ENCODE data around the gene GRB10.

The GRB10 gene

DNA sequence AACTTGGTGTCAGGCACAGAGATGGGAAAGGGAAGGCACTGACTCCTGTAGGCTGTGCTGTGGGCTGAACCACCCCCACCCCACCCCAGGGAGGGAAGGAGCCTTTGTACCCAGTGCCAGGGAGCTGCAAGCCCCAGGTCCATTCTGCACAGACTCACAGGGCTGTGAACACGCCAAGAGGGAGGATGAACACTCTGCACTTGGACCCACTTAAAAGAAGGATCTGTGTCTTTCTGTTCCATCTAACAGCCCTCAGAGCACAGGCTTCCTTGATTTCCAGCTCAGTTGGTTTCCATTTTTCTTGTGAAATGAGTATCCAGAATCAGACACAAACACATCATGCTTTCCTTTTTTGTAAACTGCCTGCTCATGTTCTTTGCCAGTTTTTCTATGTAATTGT lies 84.9 kb downstream of the GRB10 start:
- Mint-ChIP-seq H3K27ac (ENCODE audit: low read depth) (no peak overlapping the region), H3K9me3 (no peaks in the 10 kb centered on the region)
- no peak for ATAC-seq (replicated peaks; ENCODE audit: extremely low read depth, poor library complexity, severe bottlenecking)

DNA sequence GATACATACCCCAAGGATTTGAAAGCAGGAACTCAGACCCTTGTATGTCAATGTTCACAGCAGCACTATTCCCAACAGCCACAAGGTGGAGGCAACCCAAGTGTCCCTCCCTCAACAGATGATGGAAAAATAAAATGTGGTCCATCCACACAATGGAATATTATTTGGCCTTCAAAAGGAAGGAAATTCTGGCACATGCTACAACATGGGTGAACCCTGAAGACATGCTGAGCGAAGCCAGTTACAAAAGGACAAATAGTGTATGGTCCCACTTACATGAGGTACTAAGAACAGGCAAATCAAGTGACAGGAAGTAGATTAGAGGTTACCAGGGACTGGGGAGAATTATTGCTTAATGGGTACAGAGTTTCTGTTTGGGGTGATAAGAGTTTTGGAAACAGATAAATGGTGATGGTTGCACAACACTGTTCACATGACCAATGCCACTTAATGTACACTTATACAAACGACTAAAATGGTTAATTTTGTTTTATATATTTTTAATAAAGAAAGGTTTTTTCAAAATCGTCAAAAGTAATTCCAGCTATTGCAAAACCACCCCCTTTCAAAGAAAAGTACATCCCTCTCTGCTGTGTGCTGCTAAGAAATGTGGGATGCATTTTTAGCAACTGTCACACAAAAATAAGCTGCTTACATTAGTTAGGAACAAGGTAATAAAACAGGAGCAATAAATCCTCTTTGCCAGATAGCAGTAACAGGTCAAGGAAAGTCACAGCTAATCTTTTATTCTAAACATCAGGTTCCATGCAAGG lies 85.7 kb downstream of the GRB10 start:
- peaks cover 9% of the 10 kb centered on the region for H3K27me3 Mint-ChIP-seq
- DNase-seq (ENCODE audit: low spot score in 2 of 2) (no peak), ATAC-seq (replicated peaks; ENCODE audit: extremely low read depth, poor library complexity, severe bottlenecking) (peak; percentile 49)
- H3K9me3 Mint-ChIP-seq: no peaks in the 10 kb centered on the region
- H3K4me1 Mint-ChIP-seq: peaks cover 5% of the 10 kb centered on the region
- H3K4me3 Mint-ChIP-seq: no peak overlapping the region
- no peak overlapping the region for H3K27ac Mint-ChIP-seq (ENCODE audit: low read depth)
- H3K36me3 Mint-ChIP-seq (ENCODE audit: insufficient read depth): no peaks in the 10 kb centered on the region

More for the DNA sequence above, 84.9 kb downstream of the GRB10 start:
- no peak for DNase-seq (ENCODE audit: low spot score in 2 of 2)
- Mint-ChIP-seq H3K4me1 (peaks cover 5% of the 10 kb centered on the region), H3K36me3 (ENCODE audit: insufficient read depth) (no peaks in the 10 kb centered on the region), H3K27me3 (peaks cover 9% of the 10 kb centered on the region), H3K4me3 (no peak overlapping the region)

DNA sequence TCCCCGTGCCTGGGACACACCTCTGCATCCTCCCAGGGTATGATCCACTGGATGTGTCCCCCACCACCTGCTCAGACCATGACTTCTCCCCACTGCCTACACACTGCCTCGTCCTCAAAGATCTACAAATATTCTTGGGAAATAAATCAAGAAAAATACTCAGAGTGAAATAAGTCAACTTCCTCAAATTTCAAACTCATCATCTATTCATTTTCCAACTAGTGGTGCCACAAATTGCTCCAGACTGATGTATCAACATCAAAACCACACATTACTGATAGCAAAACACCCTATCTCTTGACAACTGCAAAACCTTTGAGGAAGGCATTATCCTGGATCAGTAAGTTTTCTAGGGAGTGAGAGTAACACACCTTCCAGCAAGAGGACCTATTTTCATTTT lies 87.7 kb downstream of the GRB10 start:
- H3K4me3 Mint-ChIP-seq: no peak overlapping the region
- H3K27ac Mint-ChIP-seq (ENCODE audit: low read depth): no peak overlapping the region
- H3K9me3 Mint-ChIP-seq: no peaks in the 10 kb centered on the region
- no peak for DNase-seq (ENCODE audit: low spot score in 2 of 2)
- H3K4me1 Mint-ChIP-seq: peaks cover 5% of the 10 kb centered on the region
- H3K36me3 Mint-ChIP-seq (ENCODE audit: insufficient read depth): no peaks in the 10 kb centered on the region
- H3K27me3 Mint-ChIP-seq: no peaks in the 10 kb centered on the region
- ATAC-seq (replicated peaks; ENCODE audit: extremely low read depth, poor library complexity, severe bottlenecking): no peak

DNA sequence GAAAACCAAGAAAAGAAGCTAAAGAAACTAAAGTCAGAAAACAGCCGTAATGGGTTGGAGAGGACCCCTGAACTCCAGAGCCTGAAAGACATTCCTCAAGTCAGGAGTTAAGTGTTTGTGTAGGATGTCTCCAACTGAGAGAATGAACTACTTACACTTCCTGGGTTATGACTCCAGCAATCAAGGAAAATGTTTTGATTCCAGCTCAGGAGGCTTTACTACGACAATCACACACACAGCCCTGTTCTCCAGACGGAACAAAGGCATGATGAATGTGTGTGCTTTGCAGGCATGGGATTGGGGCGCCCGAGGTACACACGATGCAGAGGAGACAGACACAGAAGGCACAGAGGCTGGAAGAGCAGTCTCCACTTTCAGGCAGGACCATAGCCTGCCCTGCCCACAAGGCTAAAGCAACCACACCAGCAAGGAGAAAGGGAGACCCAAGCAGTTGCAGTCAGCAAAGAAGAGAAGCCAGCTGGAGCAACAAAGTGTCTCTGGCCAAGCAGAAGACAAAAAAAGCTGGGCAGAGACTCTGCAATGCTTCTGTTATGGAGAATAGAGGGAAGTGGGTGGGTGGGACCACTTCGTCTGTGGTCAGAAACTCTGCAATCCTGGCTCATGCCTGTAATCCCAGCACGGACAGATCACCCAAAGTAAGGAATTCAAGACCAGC lies 89.1 kb downstream of the GRB10 start:
- Mint-ChIP-seq H3K27me3 (peaks cover under 1% of the 10 kb centered on the region), H3K4me1 (peaks cover 5% of the 10 kb centered on the region), H3K36me3 (ENCODE audit: insufficient read depth) (no peaks in the 10 kb centered on the region), H3K27ac (ENCODE audit: low read depth) (peak overlapping the region; percentile 23), H3K4me3 (no peak overlapping the region), H3K9me3 (no peaks in the 10 kb centered on the region)
- no peak for DNase-seq (ENCODE audit: low spot score in 2 of 2)
- ATAC-seq (replicated peaks; ENCODE audit: extremely low read depth, poor library complexity, severe bottlenecking): no peak

DNA sequence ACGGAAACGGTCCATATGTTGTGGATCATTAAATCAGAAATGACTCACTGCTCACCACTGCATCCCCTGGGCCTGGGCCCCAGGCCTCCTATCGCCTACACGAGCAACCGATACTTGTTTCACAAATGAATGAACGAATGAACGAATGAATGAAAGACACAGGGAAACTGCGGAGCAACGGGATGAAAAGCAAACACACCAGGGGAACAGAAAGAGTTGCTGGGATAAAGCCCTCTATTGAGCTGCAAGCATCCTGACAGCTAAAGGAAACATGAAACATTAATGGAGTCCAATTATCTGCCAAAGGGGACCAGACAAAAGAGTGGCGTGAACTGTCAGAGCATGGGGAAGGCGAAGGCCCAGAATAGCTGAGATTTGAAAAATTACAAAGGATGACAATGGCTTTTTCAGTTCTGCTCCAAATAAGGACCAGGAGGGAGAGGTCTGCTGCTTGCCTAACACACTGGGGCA lies 92.1 kb downstream of the GRB10 start:
- ATAC-seq (replicated peaks; ENCODE audit: extremely low read depth, poor library complexity, severe bottlenecking) (no peak), DNase-seq (ENCODE audit: low spot score in 2 of 2) (no peak)
- Mint-ChIP-seq H3K27ac (ENCODE audit: low read depth) (no peak overlapping the region), H3K36me3 (ENCODE audit: insufficient read depth) (peaks cover 1% of the 10 kb centered on the region), H3K4me1 (peaks cover 5% of the 10 kb centered on the region), H3K27me3 (peaks cover 24% of the 10 kb centered on the region), H3K4me3 (no peak overlapping the region), H3K9me3 (no peaks in the 10 kb centered on the region)

DNA sequence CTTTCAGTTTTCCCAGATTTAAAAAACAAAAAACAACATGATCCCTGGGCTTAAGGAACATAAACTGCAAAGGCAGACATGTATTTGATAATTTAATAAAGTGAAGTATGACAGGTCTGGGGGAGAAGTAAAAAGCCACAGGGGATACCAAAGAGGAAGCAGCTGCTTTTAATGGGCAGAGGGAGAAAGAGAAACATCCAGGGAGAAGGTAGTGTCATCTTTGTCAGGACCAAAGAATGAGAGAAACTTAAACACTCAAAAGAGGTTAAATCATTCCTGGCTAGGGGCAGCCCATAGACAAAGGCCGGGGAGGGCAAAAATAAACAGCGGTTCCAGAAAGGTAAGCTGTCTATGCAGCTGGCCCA lies 94.5 kb downstream of the GRB10 start:
- no peaks in the 10 kb centered on the region for H3K9me3 Mint-ChIP-seq
- peaks cover 1% of the 10 kb centered on the region for H3K36me3 Mint-ChIP-seq (ENCODE audit: insufficient read depth)
- DNase-seq (ENCODE audit: low spot score in 2 of 2) (no peak), ATAC-seq (replicated peaks; ENCODE audit: extremely low read depth, poor library complexity, severe bottlenecking) (no peak)
- peaks cover 34% of the 10 kb centered on the region for H3K27me3 Mint-ChIP-seq
- no peak overlapping the region for H3K27ac Mint-ChIP-seq (ENCODE audit: low read depth)
- no peaks in the 10 kb centered on the region for H3K4me1 Mint-ChIP-seq
- H3K4me3 Mint-ChIP-seq: no peak overlapping the region

- peaks cover 34% of the 10 kb centered on the region for H3K27me3 Mint-ChIP-seq
- H3K27ac Mint-ChIP-seq (ENCODE audit: low read depth): no peak overlapping the region
- no peak for ATAC-seq (replicated peaks; ENCODE audit: extremely low read depth, poor library complexity, severe bottlenecking)
- no peaks in the 10 kb centered on the region for H3K4me1 Mint-ChIP-seq
- no peak for DNase-seq (ENCODE audit: low spot score in 2 of 2)
- no peaks in the 10 kb centered on the region for H3K9me3 Mint-ChIP-seq
- peaks cover 1% of the 10 kb centered on the region for H3K36me3 Mint-ChIP-seq (ENCODE audit: insufficient read depth)
- no peak overlapping the region for H3K4me3 Mint-ChIP-seq
These were observed 95.0 kb downstream of the GRB10 start for GRCh38 chr7:50687575-50688225.

- Mint-ChIP-seq H3K9me3 (no peaks in the 10 kb centered on the region), H3K36me3 (ENCODE audit: insufficient read depth) (peaks cover 1% of the 10 kb centered on the region), H3K4me3 (no peak overlapping the region), H3K27me3 (peaks cover 36% of the 10 kb centered on the region), H3K4me1 (no peaks in the 10 kb centered on the region), H3K27ac (ENCODE audit: low read depth) (no peak overlapping the region)
- DNase-seq (ENCODE audit: low spot score in 2 of 2) (no peak), ATAC-seq (replicated peaks; ENCODE audit: extremely low read depth, poor library complexity, severe bottlenecking) (no peak)
These were observed 95.6 kb downstream of the GRB10 start for GRCh38 chr7:50687096-50687495.

DNA sequence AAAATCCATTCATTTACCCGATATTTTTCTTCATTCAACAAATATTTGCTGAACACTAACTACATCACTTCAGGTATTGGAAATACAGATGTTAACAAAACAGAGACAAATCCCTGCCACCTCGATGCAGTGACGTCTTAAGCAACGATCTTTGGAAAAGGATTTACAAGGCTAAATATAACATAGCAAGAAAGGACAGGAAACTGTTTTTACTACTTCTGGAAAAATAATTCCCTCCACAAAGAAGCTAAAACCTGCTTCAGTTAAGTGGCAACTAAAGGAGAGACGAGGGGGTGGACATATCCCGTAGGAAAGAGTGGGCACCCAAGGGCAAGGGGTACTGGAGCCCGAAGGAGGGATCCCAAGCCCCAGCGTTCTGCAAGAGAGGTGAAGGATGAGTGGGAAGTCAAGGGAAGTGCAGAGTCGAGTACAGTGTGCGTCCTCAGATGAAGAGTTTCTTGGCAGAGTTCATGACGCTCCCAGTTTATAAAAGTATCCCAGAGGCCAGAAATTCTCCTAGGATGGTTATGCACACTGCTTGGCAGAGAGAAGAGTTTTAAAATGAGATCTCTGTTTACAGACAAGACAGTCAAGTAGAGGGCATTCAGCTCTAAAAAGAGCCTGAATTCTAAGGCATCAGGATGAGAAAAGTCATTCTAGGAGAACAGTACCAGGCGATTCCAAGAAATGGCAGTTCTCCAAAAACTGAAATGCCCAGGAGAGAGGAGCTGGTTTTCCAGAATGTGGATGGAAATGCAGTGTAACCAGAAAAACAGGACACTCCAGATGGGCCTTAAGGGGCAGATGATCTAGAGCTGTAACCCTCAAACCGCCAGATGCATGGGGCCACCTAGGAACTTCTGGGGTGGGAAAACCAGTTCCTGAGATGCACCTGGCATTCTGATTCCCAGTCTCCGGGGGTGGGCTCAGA lies 97.3 kb downstream of the GRB10 start:
- ATAC-seq (replicated peaks; ENCODE audit: extremely low read depth, poor library complexity, severe bottlenecking): no peak
- Mint-ChIP-seq H3K27me3 (peaks cover 53% of the 10 kb centered on the region), H3K27ac (ENCODE audit: low read depth) (no peak overlapping the region)

GRCh38 chr7:50684713-50685075 lies 98.0 kb downstream of the GRB10 start:
- Mint-ChIP-seq H3K27ac (ENCODE audit: low read depth) (no peak overlapping the region), H3K4me3 (no peak overlapping the region), H3K4me1 (no peaks in the 10 kb centered on the region), H3K36me3 (ENCODE audit: insufficient read depth) (peaks cover 1% of the 10 kb centered on the region), H3K27me3 (peaks cover 60% of the 10 kb centered on the region), H3K9me3 (no peaks in the 10 kb centered on the region)
- ATAC-seq (replicated peaks; ENCODE audit: extremely low read depth, poor library complexity, severe bottlenecking) (no peak), DNase-seq (ENCODE audit: low spot score in 2 of 2) (no peak)

More for the DNA sequence above, 97.3 kb downstream of the GRB10 start:
- Mint-ChIP-seq H3K4me3 (no peak overlapping the region), H3K4me1 (no peaks in the 10 kb centered on the region), H3K9me3 (no peaks in the 10 kb centered on the region), H3K36me3 (ENCODE audit: insufficient read depth) (peaks cover 1% of the 10 kb centered on the region)
- no peak for DNase-seq (ENCODE audit: low spot score in 2 of 2)

DNA sequence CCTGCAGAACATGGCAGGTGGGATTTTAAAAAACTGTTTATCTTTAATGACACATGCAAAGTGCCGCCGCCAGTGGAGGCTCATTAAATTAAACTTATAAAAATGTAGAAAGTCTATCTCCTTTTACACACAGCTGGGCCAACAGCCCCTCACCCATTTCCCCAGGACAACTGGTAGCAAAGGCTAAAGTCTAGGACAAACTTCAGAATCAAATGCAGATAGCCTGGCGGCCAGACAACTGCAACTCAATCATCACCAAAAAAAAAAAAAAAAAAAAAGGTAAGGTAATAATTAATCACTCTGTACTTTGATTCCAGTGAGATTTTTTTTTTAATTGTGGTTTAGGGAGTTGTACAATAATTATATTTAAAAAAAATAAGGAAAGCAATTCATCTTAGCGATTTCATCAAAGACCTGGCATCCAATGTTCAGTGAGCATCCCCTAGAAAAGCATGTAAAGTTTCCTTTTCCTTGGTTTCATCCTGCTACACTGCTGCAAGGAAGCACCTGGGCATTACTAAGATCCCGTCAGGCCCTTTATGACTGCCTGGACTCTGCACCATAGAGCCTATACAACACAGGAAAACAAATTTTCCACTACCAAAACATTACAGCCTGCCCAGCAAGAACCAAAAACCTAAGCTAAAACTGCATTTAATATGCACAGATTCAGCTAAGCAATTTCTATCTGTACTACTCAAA lies 98.5 kb downstream of the GRB10 start:
- H3K27ac Mint-ChIP-seq (ENCODE audit: low read depth): no peak overlapping the region
- H3K36me3 Mint-ChIP-seq (ENCODE audit: insufficient read depth): peaks cover 1% of the 10 kb centered on the region
- H3K9me3 Mint-ChIP-seq: no peaks in the 10 kb centered on the region
- peaks cover 60% of the 10 kb centered on the region for H3K27me3 Mint-ChIP-seq
- ATAC-seq (replicated peaks; ENCODE audit: extremely low read depth, poor library complexity, severe bottlenecking) (no peak), DNase-seq (ENCODE audit: low spot score in 2 of 2) (no peak)
- H3K4me3 Mint-ChIP-seq: no peak overlapping the region
- peaks cover 4% of the 10 kb centered on the region for H3K4me1 Mint-ChIP-seq

DNA sequence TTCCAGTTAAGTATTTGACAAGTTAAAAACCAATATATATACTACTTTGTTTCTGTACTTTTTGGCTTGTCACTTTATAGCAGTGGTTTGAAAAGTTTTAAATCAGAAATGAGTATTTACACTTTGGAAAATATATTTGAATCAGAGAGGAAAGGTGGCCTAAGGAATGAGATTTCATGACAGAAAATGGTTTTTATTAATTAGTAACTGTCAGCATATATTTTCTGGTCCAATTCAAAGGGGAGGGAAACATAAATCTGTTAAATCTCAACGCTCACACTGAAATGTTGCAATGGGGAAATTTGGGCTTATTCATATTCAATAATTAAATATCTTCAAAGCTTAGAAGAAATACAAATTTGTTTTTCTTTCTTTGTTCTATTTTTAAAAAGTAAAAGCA lies 100.1 kb downstream of the GRB10 start:
- Mint-ChIP-seq H3K9me3 (no peaks in the 10 kb centered on the region), H3K4me3 (no peak overlapping the region)

More for the DNA sequence above, 100.1 kb downstream of the GRB10 start:
- H3K36me3 Mint-ChIP-seq (ENCODE audit: insufficient read depth): no peaks in the 10 kb centered on the region
- no peak for ATAC-seq (replicated peaks; ENCODE audit: extremely low read depth, poor library complexity, severe bottlenecking)
- no peak for DNase-seq (ENCODE audit: low spot score in 2 of 2)
- peaks cover 49% of the 10 kb centered on the region for H3K27me3 Mint-ChIP-seq
- no peak overlapping the region for H3K27ac Mint-ChIP-seq (ENCODE audit: low read depth)
- peaks cover 6% of the 10 kb centered on the region for H3K4me1 Mint-ChIP-seq

Data from central memory CD8-positive, alpha-beta T cell (primary cell).